Aorta (tissue), 5 donors: ENCODE data around the gene MLXIPL. TPM values are rescaled to one million over a fixed set of nuclear protein-coding genes. Genes with fewer than 3 reads are reported as not detected.
"Not testable (repeated sequence)": the region's sequence is repeated elsewhere in the genome, so short reads cannot be mapped to it uniquely, and the experiment has no call there.

Experiments used
- ATAC-seq: fragments of 200-7000 bp; cut with Tn5 transposase; one replicate; pipeline ENCODE4 v1.9.1; 2022; ENCODE audit warnings: moderate library complexity; ENCODE audit not compliant: low FRiP score
- DNase-seq, 2 donors: peaks; one replicate each; pipeline ENCODE4 v3.0.0-alpha.2; 2020
- H3K27ac ChIP-seq, 2 donors: one replicate each; pipeline ENCODE4 v1.5.1; 2013; ENCODE audit warnings: low read length in 2 of 2, mild to moderate bottlenecking in 2 of 2, moderate library complexity in 2 of 2, control low read depth in 1 of 2, inconsistent platforms in 1 of 2, low read depth in 1 of 2
- H3K27me3 ChIP-seq, 2 donors: one replicate each; pipeline ENCODE4 v1.6.1; 2013; ENCODE audit warnings: control low read depth in 1 of 2, low read length in 1 of 2, mild to moderate bottlenecking in 1 of 2, moderate library complexity in 1 of 2; ENCODE audit not compliant: insufficient read depth in 2 of 2, control insufficient read depth in 1 of 2
- H3K36me3 ChIP-seq, 2 donors: one replicate each; pipeline ENCODE4 v1.6.1; 2013; ENCODE audit warnings: control low read depth in 1 of 2, low read length in 1 of 2, mild to moderate bottlenecking in 1 of 2; ENCODE audit not compliant: insufficient read depth in 2 of 2, control insufficient read depth in 1 of 2
- H3K4me1 ChIP-seq, 2 donors: one replicate each; pipeline ENCODE4 v1.6.1; 2013; ENCODE audit warnings: low read length in 2 of 2, control low read depth in 1 of 2, mild to moderate bottlenecking in 1 of 2, moderate library complexity in 1 of 2; ENCODE audit not compliant: insufficient read depth in 2 of 2, control insufficient read depth in 1 of 2
- H3K4me3 ChIP-seq, 2 donors: one replicate each; pipeline ENCODE4 v1.5.1; 2013; ENCODE audit warnings: low read length in 2 of 2, control low read depth in 1 of 2, mild to moderate bottlenecking in 1 of 2
- H3K9me3 ChIP-seq: one replicate; pipeline ENCODE4 v1.6.1; 2013; ENCODE audit warnings: mild to moderate bottlenecking, low read length; ENCODE audit not compliant: control insufficient read depth
- WGBS, 2 donors: extraction: QIAGEN DNeasy Blood & Tissue Kit; methylation state at CpG; one replicate each; pipeline ENCODE4 v1.1.7; 2013; 5-methylcytosine and 5-hydroxymethylcytosine counted together
- intact Hi-C, 2 donors: fragments of 100-400 bp; cut with DNase I; formaldehyde crosslinking; loops; one replicate each; pipeline versions ENCODE4 v1.14.2 to v1.15.0; 2022
- polyA plus RNA-seq, 2 donors: library from polyadenylated mRNA; stranded (reverse); fragments of 200-250 nt; gene quantifications; one replicate each; pipeline ENCODE4 v1.2.3, GENCODE V29; 2013
- total RNA-seq, 2 donors: library from RNA; stranded (reverse); fragmentation: NEBNext Ultra II Directional; extraction: Animal tissue kit (Norgen Biotek cat#: 25700); gene quantifications; one replicate each; pipeline ENCODE4 v1.2.1, GENCODE V29; 2021
- donor health status: healthy with polysubstance abuse.
- donor health status: Bipolar disorder and iron deficiency.
- donor health status: DM: no; HTN: no; CAD: no.
- donor health status: DM: no; HTN: no; CAD: no.
- donor health status: DM: yes; HTN: yes; CAD: no.

Gene MLXIPL
- total and polyA plus RNA-seq, 4 donors = 0.23 to 13.5 (median 3.3) TPM

- intact Hi-C loops, H3K9me3 ChIP-seq, H3K27me3 ChIP-seq, H3K27ac ChIP-seq, H3K4me3 ChIP-seq, H3K36me3 ChIP-seq, H3K4me1 ChIP-seq, ATAC-seq: not testable (repeated sequence)
- peak in 1 of 2 donors; percentile 35 for DNase-seq
- 84% methylated on average over 9 of the region's 9 CpGs for WGBS, 2 donors
Measured at GRCh38 chr7:73581006-73581405, 43.3 kb downstream of the MLXIPL start.

DNA sequence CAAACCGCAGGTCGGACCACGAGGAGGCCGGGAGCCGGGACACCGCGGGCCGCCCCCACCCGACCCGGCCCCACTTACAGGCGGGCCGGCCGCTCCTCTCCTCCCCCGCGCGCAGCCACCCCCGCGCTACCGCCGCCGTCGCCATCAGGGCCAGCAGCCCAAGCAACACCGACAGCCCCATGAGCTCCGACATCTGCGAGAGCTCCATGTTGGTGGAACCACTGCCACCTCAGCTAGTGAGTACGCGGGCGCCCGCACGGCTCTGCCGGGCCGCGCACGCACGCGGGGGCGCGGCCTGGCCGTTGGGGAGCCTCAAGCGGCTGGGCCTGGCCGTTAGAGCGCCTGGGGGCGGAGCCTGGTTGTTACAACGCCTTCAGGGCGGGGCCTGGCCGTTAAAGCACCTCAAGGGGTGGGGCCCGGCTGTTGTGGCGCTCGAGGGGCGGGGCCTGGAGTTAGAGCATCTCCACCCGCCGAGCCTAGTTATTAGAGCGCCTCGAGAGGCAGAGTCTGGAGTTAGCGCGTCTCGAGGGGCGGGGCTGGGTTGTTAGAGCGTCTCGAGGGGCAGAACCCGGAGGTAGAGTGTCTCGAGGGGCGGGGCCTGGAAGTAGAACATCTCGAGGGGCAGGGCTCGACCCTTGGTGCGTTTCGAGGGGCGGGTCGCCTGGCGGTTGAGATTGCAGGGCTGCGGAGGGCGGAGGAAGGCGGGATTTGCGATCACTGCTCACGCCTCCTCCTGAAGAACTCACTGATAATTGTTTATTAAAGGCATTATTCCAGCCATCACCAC lies 45.8 kb downstream of the MLXIPL start, which contains the start of gene TBL2:
TSS of gene TBL2 (minus strand) at position 238 of the 787 bp plus-strand sequence. CDS start at position 208, 30 bp downstream.
- Histone ChIP-seq H3K36me3 (no peaks in the 10 kb centered on the region), H3K4me3 (peak within 1 kb of the TSS; percentile 38 to 85), H3K27ac (peak within 1 kb of the TSS in 1 of 2 donors; percentile 61), H3K9me3 (no peaks in the 10 kb centered on the region), H3K4me1 (no peaks in the 10 kb centered on the region), H3K27me3 (no peaks in the 10 kb centered on the region)
- WGBS, 2 donors = 1% methylated on average over 55 to 75 of the region's 75 CpGs
- peak; percentile 98 for ATAC-seq
- peak; percentile 99 to 100 for DNase-seq
- intact Hi-C loops = loop anchor here in 1 of 2 donors (2.0 kb wide), 1 partner anchor 56 kb away; the partner anchor contains the start of gene BAZ1B

DNA sequence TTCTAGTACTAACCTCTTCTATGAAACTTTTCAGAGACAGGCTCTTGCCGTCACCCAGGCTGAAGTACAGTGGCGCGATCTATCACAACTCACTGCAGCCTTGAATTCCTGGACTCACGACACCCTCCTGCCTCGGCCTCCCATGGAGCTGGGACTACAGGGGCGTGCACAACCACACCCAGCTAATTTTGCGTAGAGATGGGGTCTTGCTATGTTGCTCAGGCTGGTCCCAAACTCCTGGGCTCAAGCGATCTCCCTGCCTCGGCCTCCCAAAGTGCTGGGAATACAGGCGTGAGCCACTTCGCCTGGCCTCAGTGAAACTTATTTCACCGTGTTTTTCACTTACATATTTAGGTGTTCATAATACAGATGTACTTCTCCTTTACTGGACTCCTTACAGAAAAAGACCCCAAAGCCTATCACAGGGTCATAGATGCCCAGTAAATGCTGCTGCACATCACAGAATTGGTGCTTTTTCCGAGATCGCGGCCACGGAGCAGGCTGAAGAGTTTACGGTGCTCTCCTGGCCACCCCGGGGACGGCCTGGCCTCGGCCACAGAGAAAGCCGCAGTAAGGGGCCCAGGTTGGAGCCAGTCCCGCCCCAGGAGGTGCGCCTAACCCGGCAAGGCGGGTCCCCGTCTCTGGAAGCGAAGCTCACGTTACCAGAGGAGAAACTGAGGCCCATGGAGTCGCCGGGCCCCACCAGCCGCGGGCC lies 46.5 kb downstream of the MLXIPL start:
- Histone ChIP-seq H3K27me3 (no peaks in the 10 kb centered on the region), H3K27ac (peak overlapping the region in 1 of 2 donors; percentile 48), H3K4me1 (no peaks in the 10 kb centered on the region), H3K36me3 (peaks cover 0 to 4% of the 10 kb centered on the region in 2 donors), H3K4me3 (peak overlapping the region; percentile 38 to 85), H3K9me3 (no peaks in the 10 kb centered on the region)
- peak in 1 of 2 donors; percentile 38 for DNase-seq
- 6 to 7% methylated on average over 32 of the region's 32 CpGs for WGBS, 2 donors
- intact Hi-C loops = loop anchor here in 1 of 2 donors (2.0 kb wide), 1 partner anchor 55 kb away; the partner anchor contains the start of gene BAZ1B
- ATAC-seq = peak; percentile 24

- ATAC-seq (no peak), DNase-seq (peak in 1 of 2 donors; percentile 44)
- no peak overlapping the region for H3K27ac ChIP-seq
- 96 to 97% methylated on average over 11 of the region's 11 CpGs for WGBS, 2 donors
- no peaks in the 10 kb centered on the region for H3K27me3 ChIP-seq
- H3K4me1 ChIP-seq = no peaks in the 10 kb centered on the region
- intact Hi-C loops = no loop called here
- no peaks in the 10 kb centered on the region for H3K9me3 ChIP-seq
- peaks cover 0 to 9% of the 10 kb centered on the region in 2 donors for H3K36me3 ChIP-seq
- H3K4me3 ChIP-seq = no peak overlapping the region
Measured at GRCh38 chr7:73573791-73574190, 50.5 kb downstream of the MLXIPL start.

GRCh38 chr7:73573276-73573675 lies 51.0 kb downstream of the MLXIPL start:
- no peak overlapping the region for H3K27ac ChIP-seq
- intact Hi-C loops = no loop called here
- no peaks in the 10 kb centered on the region for H3K27me3 ChIP-seq
- ATAC-seq (no peak), DNase-seq (peak; percentile 14 to 31)
- no peaks in the 10 kb centered on the region for H3K4me1 ChIP-seq
- 92 to 93% methylated on average over 9 of the region's 9 CpGs for WGBS, 2 donors
- H3K36me3 ChIP-seq = peaks cover 0 to 9% of the 10 kb centered on the region in 2 donors
- H3K9me3 ChIP-seq = no peaks in the 10 kb centered on the region
- H3K4me3 ChIP-seq = no peak overlapping the region

DNA sequence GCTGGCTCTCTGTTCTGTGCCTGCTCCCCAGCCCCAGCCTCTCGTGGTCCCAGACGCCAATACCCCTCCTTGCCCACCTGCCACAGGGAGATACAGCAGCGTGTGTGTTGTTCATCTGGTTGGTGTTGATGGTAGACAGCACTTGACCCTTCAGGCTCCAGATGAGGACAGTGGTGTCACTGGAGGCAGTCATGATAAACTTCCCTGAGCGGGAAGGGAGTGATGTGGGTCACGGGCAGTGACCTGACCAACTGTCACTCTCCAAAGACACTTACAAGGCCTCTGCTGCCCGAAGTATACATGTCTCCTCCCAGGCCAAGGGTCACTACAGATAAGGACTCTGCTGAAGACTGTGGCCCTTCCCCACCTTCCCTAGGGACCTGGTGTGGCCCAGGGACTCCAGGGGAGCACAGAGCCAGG lies 51.5 kb downstream of the MLXIPL start:
- Histone ChIP-seq H3K4me3 (no peak overlapping the region), H3K27me3 (no peaks in the 10 kb centered on the region), H3K27ac (no peak overlapping the region), H3K9me3 (no peaks in the 10 kb centered on the region), H3K4me1 (no peaks in the 10 kb centered on the region), H3K36me3 (peaks cover 0 to 9% of the 10 kb centered on the region in 2 donors)
- 73% methylated on average over 6 of the region's 6 CpGs for WGBS, 2 donors
- DNase-seq (peak in 1 of 2 donors; percentile 25), ATAC-seq (no peak)
- intact Hi-C loops = no loop called here

- H3K27ac ChIP-seq = no peak overlapping the region
- H3K4me3 ChIP-seq = no peak overlapping the region
- DNase-seq (peak in 1 of 2 donors; percentile 33), ATAC-seq (no peak)
- H3K27me3 ChIP-seq = no peaks in the 10 kb centered on the region
- H3K36me3 ChIP-seq = peaks cover 0 to 9% of the 10 kb centered on the region in 2 donors
- H3K9me3 ChIP-seq = no peaks in the 10 kb centered on the region
- no peaks in the 10 kb centered on the region for H3K4me1 ChIP-seq
- WGBS, 2 donors = 91 to 92% methylated on average over 10 of the region's 10 CpGs
- intact Hi-C loops = no loop called here
Measured at GRCh38 chr7:73570977-73571376, 53.3 kb downstream of the MLXIPL start.

DNA sequence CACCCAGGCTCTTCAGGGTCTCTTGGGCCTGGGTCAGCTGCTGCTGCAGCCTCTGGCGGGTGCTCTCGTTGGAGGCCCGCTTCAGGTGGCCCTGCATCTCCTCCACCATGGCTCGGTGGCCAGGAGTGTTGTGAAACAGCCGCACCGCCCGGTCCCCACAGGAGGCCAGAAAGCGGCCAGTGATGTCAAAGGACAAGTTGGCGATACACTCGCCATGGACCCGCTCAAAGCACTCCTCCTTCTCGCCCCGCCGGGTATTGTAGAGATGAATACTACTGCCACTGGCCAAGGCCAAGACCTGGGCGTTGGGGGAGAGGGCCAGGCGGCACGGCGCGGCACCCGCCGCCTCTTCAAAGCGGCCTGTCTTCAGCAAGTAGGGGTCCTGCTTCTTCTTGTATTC lies 53.8 kb downstream of the MLXIPL start:
- WGBS, 2 donors = 95% methylated on average over 22 of the region's 22 CpGs
- intact Hi-C loops = no loop called here
- peaks cover 0 to 9% of the 10 kb centered on the region in 2 donors for H3K36me3 ChIP-seq
- ATAC-seq (no peak), DNase-seq (peak in 1 of 2 donors; percentile 43)
- no peaks in the 10 kb centered on the region for H3K27me3 ChIP-seq
- no peaks in the 10 kb centered on the region for H3K9me3 ChIP-seq
- no peak overlapping the region for H3K27ac ChIP-seq
- H3K4me1 ChIP-seq = no peaks in the 10 kb centered on the region
- no peak overlapping the region for H3K4me3 ChIP-seq
